Astrocyte (in vitro differentiated cells and primary cell): ENCODE data around the gene PIGQ. TPM values are rescaled to one million over a fixed set of nuclear protein-coding genes. Genes with fewer than 3 reads are reported as not detected.

Experiments used
- DNase-seq: peaks from one replicate; pipeline ENCODE4 v3.0.0-alpha.2; 2010; ENCODE audit warnings: low read depth
- FAIRE-seq: peaks from 2 replicates; lab custom pipeline; 2011; peaks lifted over from hg19 to GRCh38; lab: Jason Lieb, UNC
- H2AFZ ChIP-seq: 2 replicates; pipeline ENCODE4 v1.6.0; 2012; ENCODE audit warnings: low read depth, low read length, inconsistent platforms
- H3K27ac ChIP-seq: 2 replicates; pipeline ENCODE4 v1.5.1; 2011; ENCODE audit warnings: low read depth, low read length, inconsistent platforms
- H3K27me3 ChIP-seq: 2 replicates; pipeline ENCODE4 v1.6.0; 2011; ENCODE audit warnings: low read length, inconsistent platforms; ENCODE audit not compliant: insufficient read depth
- H3K36me3 ChIP-seq: 2 replicates; pipeline ENCODE4 v1.5.1; 2011; ENCODE audit warnings: low read length, inconsistent platforms; ENCODE audit not compliant: insufficient read depth
- H3K4me1 ChIP-seq: 2 replicates; pipeline ENCODE4 v1.5.1; 2011; ENCODE audit warnings: low read length, inconsistent platforms; ENCODE audit not compliant: insufficient read depth
- H3K4me2 ChIP-seq: 2 replicates; pipeline ENCODE4 v1.6.0; 2012; ENCODE audit warnings: low read length, inconsistent platforms
- H3K4me3 ChIP-seq: 2 replicates; pipeline ENCODE4 v1.5.1; 2011; ENCODE audit warnings: low read depth, mild to moderate bottlenecking, low read length, inconsistent platforms; ENCODE audit not compliant: insufficient read depth
- H3K79me2 ChIP-seq: 2 replicates; pipeline ENCODE4 v1.6.0; 2012; ENCODE audit warnings: mild to moderate bottlenecking, low read length, inconsistent platforms; ENCODE audit not compliant: insufficient read depth
- H3K9ac ChIP-seq: 2 replicates; pipeline ENCODE4 v1.6.0; 2012; ENCODE audit warnings: mild to moderate bottlenecking, low read length, inconsistent platforms
- H3K9me3 ChIP-seq: 2 replicates; pipeline ENCODE4 v1.5.1; 2012; ENCODE audit warnings: low read depth, mild to moderate bottlenecking, low read length, inconsistent platforms; ENCODE audit not compliant: insufficient read depth
- H4K20me1 ChIP-seq: 2 replicates; pipeline ENCODE4 v1.6.0; 2012; ENCODE audit warnings: low read length, inconsistent platforms; ENCODE audit not compliant: insufficient read depth
- H3K27ac Mint-ChIP-seq: one replicate; pipeline ENCODE4 v1.8.0; 2021; ENCODE audit warnings: mild to moderate bottlenecking, mixed read lengths; ENCODE audit not compliant: unreplicated experiment
- H3K27me3 Mint-ChIP-seq: one replicate; pipeline ENCODE4 v1.8.0; 2021; ENCODE audit warnings: low read depth, mixed read lengths; ENCODE audit not compliant: unreplicated experiment
- H3K36me3 Mint-ChIP-seq: one replicate; pipeline ENCODE4 v1.8.0; 2021; ENCODE audit warnings: low read depth, mixed read lengths; ENCODE audit not compliant: unreplicated experiment
- H3K4me1 Mint-ChIP-seq: one replicate; pipeline ENCODE4 v1.8.0; 2021; ENCODE audit warnings: low read depth, mixed read lengths; ENCODE audit not compliant: unreplicated experiment
- H3K4me3 Mint-ChIP-seq: one replicate; pipeline ENCODE4 v1.8.0; 2021; ENCODE audit warnings: mild to moderate bottlenecking, moderate library complexity, mixed read lengths; ENCODE audit not compliant: unreplicated experiment
- H3K9me3 Mint-ChIP-seq: one replicate; pipeline ENCODE4 v1.8.0; 2021; ENCODE audit warnings: mild to moderate bottlenecking, mixed read lengths; ENCODE audit not compliant: unreplicated experiment
- EZH2 ChIP-seq: IDR thresholded peaks from 2 replicates; pipeline ENCODE4 v1.6.1; 2012; ENCODE audit warnings: mild to moderate bottlenecking, low read length, inconsistent platforms; ENCODE audit not compliant: insufficient read depth
- total RNA-seq: library from RNA; stranded (reverse); gene quantifications from 2 replicates; pipeline ENCODE4 v1.2.1, GENCODE V29; 2021
- TF ChIP-seq, protein P1 (sequence below): IDR thresholded peaks from 2 replicates; pipeline ENCODE4 v1.5.1; 2011; ENCODE audit warnings: low read depth, mild to moderate bottlenecking, inconsistent platforms, low read length, moderate library complexity; ENCODE audit not compliant: insufficient read depth

Gene PIGQ
- total RNA-seq, 1 donor from 2014 or later, result 22.4 TPM

DNA sequence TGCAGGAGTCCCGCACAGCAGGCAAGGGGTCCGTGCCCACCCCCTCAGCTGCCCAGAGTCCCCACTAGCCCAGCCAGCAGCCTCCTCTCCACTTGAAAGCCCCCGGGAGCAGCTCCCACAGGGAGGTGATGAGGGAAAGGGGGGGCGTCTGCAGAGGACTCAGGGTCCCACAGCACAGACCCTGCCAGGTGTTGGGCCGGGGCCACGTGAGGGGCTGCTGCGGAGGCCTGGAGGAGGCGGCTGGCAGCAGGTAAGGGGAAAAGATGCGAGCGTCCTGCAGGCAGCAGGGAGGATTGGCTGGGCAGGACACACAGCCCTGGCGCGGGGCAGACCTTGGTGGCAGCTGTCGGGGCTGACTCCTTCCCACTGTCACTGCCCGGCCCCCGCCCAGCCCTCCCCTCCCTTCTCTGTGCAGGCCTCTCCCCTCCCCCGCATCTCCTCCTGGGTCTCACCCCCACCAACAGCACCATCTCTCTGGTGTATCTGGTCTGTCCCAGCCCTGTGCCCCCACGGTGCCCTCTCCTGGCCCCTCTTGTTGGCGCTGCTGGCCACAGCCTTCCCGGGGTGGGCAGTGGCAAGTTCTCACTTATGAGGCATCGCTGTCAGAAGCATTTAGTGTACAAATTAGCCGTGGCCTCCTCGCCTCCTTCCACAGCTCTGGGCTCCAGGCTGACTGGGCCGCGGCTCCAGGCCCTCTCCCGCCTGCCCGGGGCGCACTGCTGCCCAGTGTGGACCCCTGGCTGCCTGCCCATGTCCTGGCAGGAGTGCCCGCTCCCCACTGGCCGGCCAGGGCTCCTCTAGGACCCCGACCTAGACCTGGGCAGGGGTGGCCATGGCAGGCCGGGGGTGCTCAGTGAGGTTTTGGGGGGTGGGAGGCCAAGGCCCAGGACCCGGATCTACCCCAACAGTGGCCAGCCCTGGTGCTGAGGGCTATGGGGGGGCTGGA, 14.0 kb upstream of the PIGQ start:
- Mint-ChIP-seq H3K4me1 (peaks cover 2% of the 10 kb centered on the region), H3K4me3 (no peak overlapping the region), H3K36me3 (no peaks in the 10 kb centered on the region), H3K9me3 (no peaks in the 10 kb centered on the region), H3K27ac (no peak overlapping the region), H3K27me3 (peaks cover 3% of the 10 kb centered on the region)
- no peak overlapping the region for H3K4me2 ChIP-seq
- DNase-seq (no peak), FAIRE-seq (no peak)
- H3K36me3 ChIP-seq, result no peaks in the 10 kb centered on the region
- no peaks in the 10 kb centered on the region for H3K79me2 ChIP-seq
- no peaks in the 10 kb centered on the region for H3K9me3 ChIP-seq
- H2AFZ ChIP-seq, result no peak overlapping the region
- H3K9ac ChIP-seq, result no peak overlapping the region
- H3K27me3 ChIP-seq, result peaks cover 10% of the 10 kb centered on the region
- H3K4me3 ChIP-seq, result no peak overlapping the region
- peaks cover 7% of the 10 kb centered on the region for H4K20me1 ChIP-seq
- TF ChIP-seq, protein P1, sequence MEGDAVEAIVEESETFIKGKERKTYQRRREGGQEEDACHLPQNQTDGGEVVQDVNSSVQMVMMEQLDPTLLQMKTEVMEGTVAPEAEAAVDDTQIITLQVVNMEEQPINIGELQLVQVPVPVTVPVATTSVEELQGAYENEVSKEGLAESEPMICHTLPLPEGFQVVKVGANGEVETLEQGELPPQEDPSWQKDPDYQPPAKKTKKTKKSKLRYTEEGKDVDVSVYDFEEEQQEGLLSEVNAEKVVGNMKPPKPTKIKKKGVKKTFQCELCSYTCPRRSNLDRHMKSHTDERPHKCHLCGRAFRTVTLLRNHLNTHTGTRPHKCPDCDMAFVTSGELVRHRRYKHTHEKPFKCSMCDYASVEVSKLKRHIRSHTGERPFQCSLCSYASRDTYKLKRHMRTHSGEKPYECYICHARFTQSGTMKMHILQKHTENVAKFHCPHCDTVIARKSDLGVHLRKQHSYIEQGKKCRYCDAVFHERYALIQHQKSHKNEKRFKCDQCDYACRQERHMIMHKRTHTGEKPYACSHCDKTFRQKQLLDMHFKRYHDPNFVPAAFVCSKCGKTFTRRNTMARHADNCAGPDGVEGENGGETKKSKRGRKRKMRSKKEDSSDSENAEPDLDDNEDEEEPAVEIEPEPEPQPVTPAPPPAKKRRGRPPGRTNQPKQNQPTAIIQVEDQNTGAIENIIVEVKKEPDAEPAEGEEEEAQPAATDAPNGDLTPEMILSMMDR, result no peak
- no peak for TF ChIP-seq EZH2
- no peak overlapping the region for H3K27ac ChIP-seq
- H3K4me1 ChIP-seq, result peaks cover 16% of the 10 kb centered on the region

DNA sequence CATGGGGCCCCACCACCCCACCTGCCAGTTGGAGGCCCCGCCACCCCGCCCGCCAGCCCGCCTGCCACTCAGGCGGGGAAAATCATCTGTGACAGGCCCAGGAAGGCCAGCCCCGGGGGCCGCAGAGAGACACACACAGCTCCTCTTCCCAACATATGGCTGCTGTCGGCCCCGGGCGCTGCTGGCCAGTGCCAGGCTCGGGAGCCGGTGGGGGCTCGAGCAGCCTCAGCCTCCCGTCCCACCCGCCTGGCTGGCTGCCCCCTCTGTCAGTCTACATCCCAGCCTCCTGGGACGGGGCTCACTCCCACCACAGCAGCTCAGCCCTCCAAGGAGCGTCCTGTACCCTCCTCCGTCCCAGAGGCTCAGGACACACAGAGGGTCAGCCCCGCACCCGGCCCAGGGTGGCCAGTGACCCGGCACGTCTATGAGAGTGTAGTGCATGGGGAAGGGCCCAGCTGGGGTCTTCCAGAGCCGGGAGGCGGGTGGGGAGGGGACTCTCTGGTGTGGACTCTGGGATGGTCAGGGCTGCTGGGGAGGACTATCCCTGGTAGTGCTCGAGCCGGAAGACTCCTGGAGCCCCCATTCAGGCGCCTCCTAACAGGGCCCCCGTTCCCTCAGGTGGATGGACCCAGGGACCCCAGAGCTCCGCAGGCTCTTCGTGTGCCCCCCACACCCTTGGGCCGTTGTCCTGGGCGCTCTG, 13.1 kb upstream of the PIGQ start:
- H3K9ac ChIP-seq, result no peak overlapping the region
- H3K36me3 ChIP-seq, result no peaks in the 10 kb centered on the region
- H3K27ac ChIP-seq, result no peak overlapping the region
- Mint-ChIP-seq H3K9me3 (no peaks in the 10 kb centered on the region), H3K4me3 (no peak overlapping the region), H3K36me3 (no peaks in the 10 kb centered on the region), H3K4me1 (peaks cover 2% of the 10 kb centered on the region), H3K27me3 (peaks cover 3% of the 10 kb centered on the region), H3K27ac (no peak overlapping the region)
- no peak overlapping the region for H3K4me2 ChIP-seq
- no peaks in the 10 kb centered on the region for H3K79me2 ChIP-seq
- no peaks in the 10 kb centered on the region for H3K9me3 ChIP-seq
- peaks cover 16% of the 10 kb centered on the region for H3K4me1 ChIP-seq
- peaks cover 5% of the 10 kb centered on the region for H4K20me1 ChIP-seq
- FAIRE-seq (no peak), DNase-seq (no peak)
- no peak overlapping the region for H3K4me3 ChIP-seq
- peaks cover 15% of the 10 kb centered on the region for H3K27me3 ChIP-seq
- TF ChIP-seq, protein P1, result no peak
- TF ChIP-seq EZH2, result no peak
- H2AFZ ChIP-seq, result no peak overlapping the region
